Bone marrow (tissue), 2 donors: ENCODE results near the gene CBFA2T2.
"Not testable (repeated sequence)": the region's sequence is repeated elsewhere in the genome, so short reads cannot be mapped to it uniquely, and the experiment has no call there.

Experiments
- DNase-seq, 2 donors: peaks; one replicate each; lab custom pipeline; 2025; lab: John Stamatoyannopoulos, UW

Gene CBFA2T2

GRCh38 chr20:33470866-33471265 lies 19.0 kb upstream of the CBFA2T2 start:
- DNase-seq = no peak

GRCh38 chr20:33472868-33473435 lies 16.9 kb upstream of the CBFA2T2 start:
- DNase-seq = no peak

DNA sequence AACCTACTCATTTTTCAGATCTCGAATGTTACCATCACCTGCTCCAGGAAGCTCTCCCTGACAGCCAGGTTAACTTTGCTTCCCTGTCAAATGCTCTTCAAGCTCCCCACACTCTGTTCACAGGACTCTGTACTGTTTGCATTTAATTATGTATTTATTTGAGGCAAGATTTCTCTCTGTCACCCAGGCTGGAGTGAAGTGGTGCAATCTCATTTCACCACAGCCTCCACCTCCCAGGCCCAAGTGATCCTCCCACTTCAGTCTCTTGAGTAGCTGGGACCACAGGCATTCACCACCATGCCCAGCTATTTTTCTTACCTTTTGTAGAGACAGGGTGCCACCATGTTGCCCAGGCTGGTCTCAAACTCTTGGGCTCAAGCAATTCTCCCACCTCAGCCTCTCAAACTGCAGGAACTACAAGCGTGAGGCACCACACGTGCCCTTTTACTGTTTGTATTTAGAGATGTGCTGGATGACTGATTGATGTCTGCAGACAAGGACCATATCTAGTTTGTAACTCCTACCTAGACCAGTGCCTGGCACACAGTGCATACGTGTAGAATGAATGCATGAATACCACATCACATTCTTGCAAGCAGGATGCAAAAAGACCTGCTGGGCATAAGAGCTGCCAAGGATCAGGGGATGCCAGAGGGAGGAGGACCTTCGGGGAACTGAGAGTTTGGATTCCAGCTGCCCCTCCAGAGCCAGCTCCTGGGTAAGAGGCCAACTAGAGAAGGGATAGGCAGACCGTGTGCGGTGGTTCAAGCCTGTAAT lies 15.6 kb upstream of the CBFA2T2 start:
- DNase-seq = no peak

DNA sequence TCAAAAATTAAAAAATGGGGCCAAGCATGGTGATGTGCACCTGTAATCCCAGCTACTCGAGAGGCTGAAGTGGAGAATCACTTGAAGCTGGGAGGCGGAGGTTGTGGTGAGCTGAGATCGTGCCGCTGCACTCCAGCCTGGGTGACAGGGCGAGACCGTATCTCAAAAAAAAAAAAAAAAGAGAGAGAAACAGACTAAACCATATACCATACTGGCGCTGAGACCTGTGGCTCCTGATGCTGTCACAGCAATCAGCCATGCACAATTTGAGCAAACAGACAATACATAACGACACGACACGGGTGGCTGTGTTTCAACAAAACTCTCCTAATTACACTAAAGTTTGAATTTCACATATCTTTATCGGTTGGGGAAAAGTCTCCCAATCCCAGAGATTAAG lies 14.9 kb upstream of the CBFA2T2 start:
- DNase-seq = no peak

- no peak for DNase-seq
These were observed 14.3 kb upstream of the CBFA2T2 start for GRCh38 chr20:33475381-33476152.

GRCh38 chr20:33477386-33478234 lies 12.3 kb upstream of the CBFA2T2 start:
- DNase-seq = no peak

- DNase-seq = no peak
These were observed 9.8 kb upstream of the CBFA2T2 start for GRCh38 chr20:33480048-33480447.

GRCh38 chr20:33481431-33481941 lies 8.4 kb upstream of the CBFA2T2 start:
- DNase-seq = no peak

- DNase-seq = no peak
These were observed 7.3 kb upstream of the CBFA2T2 start for GRCh38 chr20:33482581-33482980.

DNA sequence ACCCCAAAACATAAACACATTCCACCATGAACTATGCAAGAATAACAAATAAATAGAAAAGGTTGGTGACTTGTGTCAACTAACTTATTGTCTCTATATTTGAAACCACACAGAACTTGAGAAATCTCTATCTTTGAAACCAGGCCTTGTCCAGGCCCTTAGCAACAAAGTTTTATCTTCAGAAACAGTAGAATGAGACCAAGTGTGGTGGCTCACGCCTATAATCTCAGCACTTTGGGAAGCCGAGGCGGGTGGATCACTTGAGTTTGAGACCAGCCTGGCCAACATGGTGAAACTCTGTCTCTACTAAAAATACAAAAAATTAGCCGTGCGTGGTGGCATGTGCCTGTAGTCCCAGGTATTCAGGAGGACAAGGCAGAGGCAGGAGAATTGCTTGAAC lies 6.7 kb upstream of the CBFA2T2 start:
- DNase-seq = not testable (repeated sequence)

GRCh38 chr20:33488201-33488600 lies 1.7 kb upstream of the CBFA2T2 start:
- DNase-seq = no peak

DNA sequence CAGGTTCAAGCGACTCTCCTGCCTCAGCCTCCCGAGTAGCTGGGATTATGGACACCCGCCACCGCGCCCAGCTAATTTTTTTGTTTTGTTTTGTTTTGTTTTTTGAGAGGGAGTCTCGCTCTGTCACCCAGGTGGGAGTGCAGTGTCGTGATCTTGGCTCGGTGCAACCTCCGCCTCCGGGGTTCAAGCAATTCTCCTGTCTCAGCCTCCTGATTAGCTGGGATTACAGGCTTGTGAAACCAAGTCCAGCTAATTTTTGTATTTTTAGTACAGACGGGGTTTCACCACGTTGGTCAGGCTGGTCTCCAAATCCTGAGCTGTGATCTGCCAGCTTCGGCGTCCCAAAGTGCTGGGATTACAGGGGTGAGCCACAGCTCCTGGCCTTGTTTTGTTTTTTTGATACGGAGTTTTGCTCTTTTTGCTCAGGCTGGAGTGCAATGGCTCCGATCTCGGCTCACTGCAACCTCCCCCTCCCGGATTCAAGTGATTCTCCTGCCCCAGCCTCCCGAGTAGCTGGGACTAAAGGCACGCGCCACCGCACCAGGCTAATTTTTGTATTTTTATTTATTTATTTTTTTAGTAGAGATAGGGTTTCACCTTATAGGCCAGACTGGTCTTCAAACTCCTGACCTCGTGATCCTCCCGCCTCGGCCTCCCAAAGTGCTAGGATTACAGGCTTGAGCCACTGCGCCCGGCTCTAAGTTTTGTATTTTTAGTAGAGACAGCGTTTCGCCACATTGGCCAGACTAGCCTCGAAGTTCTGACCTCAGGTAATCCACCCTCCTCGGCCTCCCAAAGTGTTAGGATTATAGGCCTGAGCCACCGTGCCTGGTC lies 1.0 kb upstream of the CBFA2T2 start:
- not testable (repeated sequence) for DNase-seq

DNA sequence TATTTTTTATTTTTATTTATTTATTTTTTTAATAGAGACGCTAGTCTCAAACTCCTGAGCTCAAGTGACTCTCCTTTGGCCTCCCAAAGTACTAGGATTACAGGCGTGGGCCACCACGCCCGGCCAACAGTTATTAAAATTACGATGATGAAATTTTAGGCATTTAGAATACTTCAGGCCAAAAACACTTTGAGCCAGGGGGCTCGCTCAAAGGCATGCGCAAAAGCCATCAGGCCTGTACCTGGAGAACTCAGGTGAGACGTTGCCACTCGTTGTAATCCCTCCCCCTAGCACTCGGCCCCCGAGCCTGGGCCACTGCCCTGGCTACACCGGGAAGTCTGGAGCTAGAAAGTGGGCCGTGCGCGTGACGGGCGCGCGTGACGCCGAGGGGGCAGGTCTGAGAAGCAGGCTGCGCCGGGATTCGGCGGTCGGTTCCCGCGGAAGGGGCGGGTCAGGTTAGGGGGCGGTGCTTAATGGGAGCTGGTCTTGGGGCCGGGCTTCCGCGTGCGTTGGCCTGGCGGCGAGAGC lies 337 bp upstream of the CBFA2T2 start:
- peak; percentile 93 to 95 for DNase-seq

GRCh38 chr20:33490934-33491656 lies 1.2 kb downstream of the CBFA2T2 start:
- DNase-seq = no peak

DNA sequence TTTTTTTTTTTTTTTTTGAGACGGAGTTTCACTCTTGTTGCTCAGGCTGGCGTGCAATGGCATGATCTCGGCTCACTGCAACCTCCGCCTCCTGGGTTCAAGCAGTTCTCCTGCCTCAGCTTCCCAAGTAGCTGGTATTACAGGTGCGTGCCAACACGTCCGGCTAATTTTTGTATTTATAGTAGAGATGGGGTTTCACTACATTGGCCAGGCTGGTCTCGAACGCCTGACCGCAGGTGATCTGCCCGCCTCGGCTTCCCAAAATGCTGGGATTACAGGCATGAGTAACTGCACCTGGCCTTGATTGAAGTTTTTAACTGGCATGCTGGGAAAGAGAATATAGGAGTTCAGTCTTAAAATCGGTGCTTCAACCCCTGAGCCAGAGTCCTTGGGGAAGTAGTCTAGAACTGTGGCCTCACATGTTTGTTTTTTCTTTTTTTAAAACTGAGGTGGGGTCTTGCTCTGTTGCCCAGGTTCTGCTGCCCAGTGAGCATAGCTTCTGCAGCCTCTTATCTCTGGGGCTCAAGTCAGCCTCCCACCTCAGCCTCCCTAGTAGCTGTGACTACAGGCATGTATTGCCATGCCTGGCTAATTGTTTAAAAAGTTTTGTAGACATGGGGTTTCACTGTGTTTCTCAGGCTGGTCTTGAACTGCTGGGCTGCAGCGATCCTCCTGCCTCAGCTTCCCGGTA lies 3.3 kb downstream of the CBFA2T2 start:
- no peak for DNase-seq

DNA sequence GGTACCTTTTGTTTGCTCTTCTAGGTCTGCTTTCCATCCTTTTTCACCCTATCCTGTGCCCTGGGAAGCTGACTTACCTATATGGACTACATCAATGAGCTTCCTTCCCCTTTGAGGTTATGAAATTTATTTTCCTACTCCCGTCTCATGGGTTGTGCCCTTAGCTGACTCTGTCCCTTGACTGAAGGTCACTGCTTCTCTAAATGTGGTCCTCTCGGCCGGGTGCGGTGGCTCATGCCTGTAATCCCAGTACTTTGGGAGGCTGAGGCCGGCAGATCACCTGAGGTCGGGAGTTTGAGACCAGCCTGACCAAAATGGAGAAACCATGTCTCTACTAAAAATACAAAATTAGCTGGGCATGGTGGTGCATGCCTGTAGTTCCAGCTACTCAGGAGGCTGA lies 6.9 kb downstream of the CBFA2T2 start:
- not testable (repeated sequence) for DNase-seq

DNA sequence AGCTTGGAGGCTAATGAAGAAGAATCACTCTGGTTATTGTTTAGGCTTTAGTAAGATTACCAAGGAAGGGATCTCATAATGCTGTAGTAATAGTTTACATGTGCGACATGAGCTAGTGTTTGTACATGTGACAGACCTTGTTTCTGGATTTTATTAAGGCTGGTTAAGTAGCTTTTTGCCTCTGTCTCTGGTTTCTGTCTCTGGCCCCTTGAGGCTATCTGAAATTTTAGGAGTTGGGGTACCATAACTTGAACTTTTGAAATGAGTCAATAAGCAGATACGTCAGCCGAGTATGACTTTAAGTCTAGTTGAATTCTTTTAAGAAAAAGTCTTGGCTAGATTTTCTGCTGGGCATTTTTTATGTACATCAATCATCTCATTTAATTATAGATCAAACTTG lies 9.5 kb downstream of the CBFA2T2 start:
- no peak for DNase-seq

GRCh38 chr20:33501000-33501399 lies 11.1 kb downstream of the CBFA2T2 start:
- no peak for DNase-seq

DNA sequence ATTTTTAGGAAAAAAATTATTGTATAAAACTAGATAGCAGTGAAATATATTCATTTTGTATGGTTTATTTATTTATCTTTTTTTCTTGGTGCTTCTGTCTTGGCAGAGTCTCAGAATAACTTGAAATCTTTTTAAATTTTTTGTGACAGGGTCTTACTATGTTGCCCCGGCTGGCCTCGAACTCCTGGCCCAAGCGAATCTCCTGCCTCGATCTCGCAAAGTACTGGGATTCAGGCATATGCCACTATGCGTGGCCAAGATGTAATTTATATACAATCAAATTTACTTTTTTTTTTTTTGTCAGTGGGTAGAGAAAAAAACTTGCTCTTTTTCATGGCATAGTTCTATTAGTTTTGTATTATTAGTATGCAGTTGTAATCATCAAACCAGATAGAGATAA lies 13.7 kb downstream of the CBFA2T2 start:
- DNase-seq = no peak
